H9 (cell line): ENCODE results near the gene MYO10. TPM values are rescaled to one million over a fixed set of nuclear protein-coding genes. Genes with fewer than 3 reads are reported as not detected.

Experiments
- DNase-seq: peaks from one replicate; pipeline ENCODE4 v3.0.0-alpha.2; 2017
- H2AFZ ChIP-seq: one replicate; pipeline ENCODE4 v1.6.1; 2013; ENCODE audit warnings: mild to moderate bottlenecking, low read length, control low read depth, moderate library complexity
- H2AK5ac ChIP-seq: 2 replicates; pipeline ENCODE4 v1.6.1; 2013; ENCODE audit warnings: low read length, control low read depth, mixed read lengths; ENCODE audit not compliant: insufficient read length
- H2BK120ac ChIP-seq: one replicate; pipeline ENCODE4 v1.6.1; 2013; ENCODE audit warnings: low read depth, mild to moderate bottlenecking, low read length, control low read depth, inconsistent platforms; ENCODE audit not compliant: poor library complexity, severe bottlenecking
- H2BK12ac ChIP-seq: 2 replicates; pipeline ENCODE4 v1.6.1; 2013; ENCODE audit warnings: low read length, control low read depth, mixed read lengths, low read depth; ENCODE audit not compliant: insufficient read length
- H2BK15ac ChIP-seq: 2 replicates; pipeline ENCODE4 v1.6.1; 2013; ENCODE audit warnings: low read depth, low read length, control low read depth
- H2BK20ac ChIP-seq: one replicate; pipeline ENCODE4 v1.6.1; 2013; ENCODE audit warnings: low read depth, mild to moderate bottlenecking, low read length, control low read depth, inconsistent platforms; ENCODE audit not compliant: poor library complexity, severe bottlenecking
- H2BK5ac ChIP-seq: 2 replicates; pipeline ENCODE4 v1.6.1; 2013; ENCODE audit warnings: low read length, control low read depth, mixed read lengths; ENCODE audit not compliant: insufficient read length
- H3K14ac ChIP-seq: 2 replicates; pipeline ENCODE4 v1.6.1; 2013; ENCODE audit warnings: low read length, control low read depth; ENCODE audit not compliant: insufficient read depth
- H3K18ac ChIP-seq: 2 replicates; pipeline ENCODE4 v1.6.1; 2013; ENCODE audit warnings: low read depth, mild to moderate bottlenecking, mixed read lengths, low read length, control low read depth; ENCODE audit not compliant: insufficient read length
- H3K23ac ChIP-seq: 2 replicates; pipeline ENCODE4 v1.6.1; 2013; ENCODE audit warnings: low read length, control low read depth, mixed read lengths, low read depth; ENCODE audit not compliant: insufficient read length
- H3K23me2 ChIP-seq: 2 replicates; pipeline ENCODE4 v1.6.1; 2013; ENCODE audit warnings: low read depth, mild to moderate bottlenecking, mixed read lengths, low read length, control low read depth; ENCODE audit not compliant: insufficient read length, poor library complexity, severe bottlenecking
- H3K27ac ChIP-seq: 2 replicates; pipeline ENCODE4 v1.5.1; 2013; ENCODE audit warnings: low read length, control low read depth, mixed read lengths, low read depth; ENCODE audit not compliant: insufficient read length
- H3K27me3 ChIP-seq: 2 replicates; pipeline ENCODE4 v1.6.1; 2013; ENCODE audit warnings: low read length, control low read depth, inconsistent platforms; ENCODE audit not compliant: insufficient read depth
- H3K4ac ChIP-seq: 2 replicates; pipeline ENCODE4 v1.6.1; 2013; ENCODE audit warnings: low read depth, mild to moderate bottlenecking, control low read depth, inconsistent platforms, low read length, moderate library complexity
- H3K4me1 ChIP-seq: 2 replicates; pipeline ENCODE4 v1.6.1; 2013; ENCODE audit warnings: low read length, control low read depth, inconsistent platforms; ENCODE audit not compliant: insufficient read depth
- H3K4me2 ChIP-seq: 2 replicates; pipeline ENCODE4 v1.6.1; 2013; ENCODE audit warnings: low read length, control low read depth, mixed read lengths; ENCODE audit not compliant: insufficient read length, insufficient read depth
- H3K56ac ChIP-seq: 2 replicates; pipeline ENCODE4 v1.6.1; 2013; ENCODE audit warnings: low read depth, mild to moderate bottlenecking, mixed read lengths, low read length, control low read depth; ENCODE audit not compliant: insufficient read length
- H3K79me1 ChIP-seq: 2 replicates; pipeline ENCODE4 v1.6.1; 2013; ENCODE audit warnings: low read depth, mild to moderate bottlenecking, moderate library complexity, low read length, control low read depth, inconsistent platforms; ENCODE audit not compliant: insufficient read depth, poor library complexity, severe bottlenecking
- H3K79me2 ChIP-seq: 2 replicates; pipeline ENCODE4 v1.6.1; 2013; ENCODE audit warnings: low read length, control low read depth, inconsistent platforms; ENCODE audit not compliant: insufficient read depth
- H3K9ac ChIP-seq: 2 replicates; pipeline ENCODE4 v1.6.1; 2013; ENCODE audit warnings: low read length, control low read depth, mixed read lengths; ENCODE audit not compliant: insufficient read length; ENCODE audit errors: extremely low read depth
- H3K9me3 ChIP-seq: one replicate; pipeline ENCODE4 v1.6.1; 2013; ENCODE audit warnings: low read depth, low read length, inconsistent platforms; ENCODE audit not compliant: control insufficient read depth
- H3T11ph ChIP-seq: one replicate; pipeline ENCODE4 v1.6.1; 2013; ENCODE audit warnings: mild to moderate bottlenecking, low read length, control low read depth, inconsistent platforms
- H4K20me1 ChIP-seq: one replicate; pipeline ENCODE4 v1.6.1; 2013; ENCODE audit not compliant: control insufficient read depth, insufficient read length, insufficient read depth
- H4K5ac ChIP-seq: 2 replicates; pipeline ENCODE4 v1.6.1; 2013; ENCODE audit warnings: low read depth, mild to moderate bottlenecking, mixed read lengths, low read length, control low read depth; ENCODE audit not compliant: insufficient read length
- H4K8ac ChIP-seq: replicated peaks from 2 replicates; pipeline ENCODE4 v1.6.1; 2013; ENCODE audit warnings: low read length, control low read depth, mixed read lengths, low read depth; ENCODE audit not compliant: insufficient read length
- H4K91ac ChIP-seq: 2 replicates; pipeline ENCODE4 v1.6.1; 2013; ENCODE audit warnings: low read depth, mild to moderate bottlenecking, moderate library complexity, mixed read lengths, low read length, control low read depth; ENCODE audit not compliant: insufficient read length
- H3K27ac Mint-ChIP-seq, 3 experiments: 2 replicates in 2 of 3; 3 replicates in 1 of 3; pipeline ENCODE4 v1.8.0; 2020 to 2021; ENCODE audit warnings: mixed read lengths in 3 of 3, mild to moderate bottlenecking in 1 of 3, moderate library complexity in 1 of 3
- H3K27me3 Mint-ChIP-seq: 2 replicates; pipeline ENCODE4 v1.8.0; 2021; ENCODE audit warnings: low read depth, mild to moderate bottlenecking, moderate library complexity, mixed read lengths
- H3K36me3 Mint-ChIP-seq, 3 experiments: 2 replicates in 2 of 3; 3 replicates in 1 of 3; pipeline ENCODE4 v1.8.0; 2020 to 2021; ENCODE audit warnings: low read depth in 3 of 3, mixed read lengths in 3 of 3; ENCODE audit not compliant: insufficient read depth in 1 of 3
- H3K4me1 Mint-ChIP-seq, 2 experiments: 2 replicates each; pipeline ENCODE4 v1.8.0; 2020; ENCODE audit warnings: mixed read lengths in 2 of 2
- H3K4me3 Mint-ChIP-seq, 2 experiments: 2 replicates in 1 of 2; 3 replicates in 1 of 2; pipeline ENCODE4 v1.8.0; 2020 to 2021; ENCODE audit warnings: mild to moderate bottlenecking in 2 of 2, mixed read lengths in 2 of 2, moderate library complexity in 1 of 2
- H3K9me3 Mint-ChIP-seq, 2 experiments: 2 replicates in 1 of 2; 3 replicates in 1 of 2; pipeline ENCODE4 v1.8.0; 2020; ENCODE audit warnings: mild to moderate bottlenecking in 2 of 2, mixed read lengths in 2 of 2, moderate library complexity in 1 of 2
- CTCF ChIP-seq: fragments of 200-600 bp; sonication (generic); conservative IDR thresholded peaks from 3 replicates; pipeline ENCODE4 v1.8.0; 2021; ENCODE audit warnings: antibody characterized with exemption, mild to moderate bottlenecking
- WGBS: extraction: QIAGEN DNeasy Blood & Tissue Kit; methylation state at CpG from one replicate; pipeline ENCODE4 v1.1.7; 2013; ENCODE audit warnings: missing lambda C conversion rate, low lambda C conversion rate, mixed read lengths; ENCODE audit not compliant: insufficient read length; ENCODE audit errors: extremely low coverage; 5-methylcytosine and 5-hydroxymethylcytosine counted together
- total RNA-seq: library from RNA; stranded (reverse); gene quantifications from 2 replicates; pipeline ENCODE4 v1.2.1, GENCODE V29; 2021

MYO10 gene
- total RNA-seq, 1 experiment from 2014 or later = 127 TPM

GRCh38 chr5:16853518-16853917 is 82.6 kb downstream of the MYO10 start:
- Histone ChIP-seq H3K23me2 (no peaks in the 10 kb centered on the region), H3K4me1 (no peaks in the 10 kb centered on the region; the same call in 1 of the 2 replicates), H2BK15ac (no peak overlapping the region), H2BK5ac (no peak overlapping the region), H4K91ac (no peak overlapping the region), H2AFZ (no peak overlapping the region), H2BK120ac (no peak overlapping the region), H3K9ac (no peak overlapping the region), H4K8ac (no peak overlapping the region), H2BK20ac (no peak overlapping the region), H2BK12ac (no peak overlapping the region), H4K20me1 (no peaks in the 10 kb centered on the region), H3K14ac (no peak overlapping the region), H3K18ac (no peak overlapping the region), H2AK5ac (no peak overlapping the region), H3K79me1 (no peaks in the 10 kb centered on the region), H4K5ac (no peak overlapping the region), H3K79me2 (no peaks in the 10 kb centered on the region), H3K27me3 (no peaks in the 10 kb centered on the region), H3K9me3 (no peaks in the 10 kb centered on the region), H3K27ac (no peak overlapping the region), H3K4ac (no peak overlapping the region), H3K4me2 (no peak overlapping the region), H3K56ac (no peak overlapping the region), H3K23ac (no peak overlapping the region), H3T11ph (no peak overlapping the region)
- Mint-ChIP-seq H3K27ac (peak overlapping the region in 1 of 3 experiments; percentile 3; a peak in 1 of 7 replicates), H3K4me1 (peaks cover 44 to 45% of the 10 kb centered on the region in 2 experiments), H3K36me3 (peaks cover 0 to 1% (median 0%) of the 10 kb centered on the region in 3 experiments; a peak in 1 of 7 replicates), H3K27me3 (no peaks in the 10 kb centered on the region), H3K4me3 (no peak overlapping the region), H3K9me3 (no peaks in the 10 kb centered on the region)
- TF ChIP-seq CTCF = no peak
- WGBS = no CpG with 5 or more reads among the region's 4 CpGs
- DNase-seq = no peak
